K562 (cell line): ENCODE measurements around the gene GPSM3. TPM values are rescaled to one million over a fixed set of nuclear protein-coding genes. Genes with fewer than 3 reads are reported as not detected.
A peak's percentile ranks its signal among the peaks of the same experiment; 100 is the strongest.

Experiments used
- EHMT2 ChIP-seq: fragments of 450-650 bp; IDR thresholded peaks from 2 replicates; pipeline ENCODE4 v1.6.1; 2018; ENCODE audit warnings: antibody characterized with exemption
- NONO ChIP-seq, 2 experiments: fragments of 200-400 bp in 1 of 2; fragments of 450-650 bp in 1 of 2; formaldehyde crosslinking in 1 of 2; IDR thresholded peaks; 2 replicates each; pipeline ENCODE4 v1.6.1; 2017; ENCODE audit warnings: low read depth in 2 of 2, mild to moderate bottlenecking in 2 of 2, moderate library complexity in 2 of 2, low read length in 1 of 2
- RCOR1 ChIP-seq, 2 experiments: IDR thresholded peaks; 2 replicates each; pipeline ENCODE4 v1.6.1; 2012; ENCODE audit warnings: low read depth in 2 of 2, low read length in 2 of 2, borderline replicate concordance in 1 of 2, improper control_type of control experiment in 1 of 2
- ZNF24 ChIP-seq: fragments of 450-650 bp; IDR thresholded peaks from 2 replicates; pipeline ENCODE4 v1.6.1; 2016
- polyA plus RNA-seq, 8 experiments: library from polyadenylated mRNA; depleted of rRNA in 4 of 8; stranded (reverse) in 5 of 8; unstranded in 3 of 8; fragments of >200 nt; fragmentation: Nextera tagmentation in 2 of 8; fragmentation: Illumina TruSeq in 1 of 8; extraction: Ambion mirVana in 2 of 8; extraction: Trizol in 1 of 8; gene quantifications; 2 replicates each; pipeline versions ENCODE4 v1.2.1 to v1.2.3, GENCODE V29; 2011 to 2014; ENCODE audit warnings: inconsistent platforms in 1 of 8, missing spikeins in 1 of 8
- total RNA-seq, 7 experiments: library from RNA; depleted of rRNA in 6 of 7; stranded (reverse); fragments of >200 nt in 6 of 7; fragmentation: Illumina TruSeq in 2 of 7; extraction: Trizol in 2 of 7; gene quantifications; 2 replicates each; pipeline versions ENCODE4 v1.2.1 to v1.2.3, GENCODE V29; 2011 to 2021; ENCODE audit warnings: low replicate concordance in 1 of 7
- TF ChIP-seq, protein P1 (sequence below), 2 experiments: fragments of 450-650 bp in 1 of 2; sonication (generic) in 1 of 2; formaldehyde crosslinking in 1 of 2; IDR thresholded peaks; 2 replicates each; pipeline versions ENCODE4 v1.7.1 to v1.9.0; 2016 to 2022; ENCODE audit warnings: inconsistent platforms in 1 of 2, mild to moderate bottlenecking in 1 of 2, missing genetic modification reagents in 1 of 2
- TF ChIP-seq, protein P2 (sequence below): sonication (generic); IDR thresholded peaks from 2 replicates; pipeline ENCODE4 v1.6.1; 2016
- TF ChIP-seq, protein P3 (sequence below): fragments of 250-450 bp; sonication (Bioruptor Pico); IDR thresholded peaks from 2 replicates; pipeline ENCODE4 v1.5.0; 2020; ENCODE audit warnings: mild to moderate bottlenecking
- TF ChIP-seq, protein P4 (sequence below): fragments of 450-650 bp; IDR thresholded peaks from 2 replicates; pipeline ENCODE4 v1.6.1; 2016; ENCODE audit warnings: borderline replicate concordance
- TF ChIP-seq, protein P5 (sequence below): sonication (generic); formaldehyde crosslinking; IDR thresholded peaks from 2 replicates; pipeline ENCODE4 v1.8.1; 2023; ENCODE audit warnings: mild to moderate bottlenecking, missing genetic modification reagents

The GPSM3 gene
- total and polyA plus RNA-seq, 9 of the 15 experiments (the other 6 are each of a cell fraction or from before 2014, with no cell fraction given): 5.3 to 42.6 (median 24.4) TPM

DNA sequence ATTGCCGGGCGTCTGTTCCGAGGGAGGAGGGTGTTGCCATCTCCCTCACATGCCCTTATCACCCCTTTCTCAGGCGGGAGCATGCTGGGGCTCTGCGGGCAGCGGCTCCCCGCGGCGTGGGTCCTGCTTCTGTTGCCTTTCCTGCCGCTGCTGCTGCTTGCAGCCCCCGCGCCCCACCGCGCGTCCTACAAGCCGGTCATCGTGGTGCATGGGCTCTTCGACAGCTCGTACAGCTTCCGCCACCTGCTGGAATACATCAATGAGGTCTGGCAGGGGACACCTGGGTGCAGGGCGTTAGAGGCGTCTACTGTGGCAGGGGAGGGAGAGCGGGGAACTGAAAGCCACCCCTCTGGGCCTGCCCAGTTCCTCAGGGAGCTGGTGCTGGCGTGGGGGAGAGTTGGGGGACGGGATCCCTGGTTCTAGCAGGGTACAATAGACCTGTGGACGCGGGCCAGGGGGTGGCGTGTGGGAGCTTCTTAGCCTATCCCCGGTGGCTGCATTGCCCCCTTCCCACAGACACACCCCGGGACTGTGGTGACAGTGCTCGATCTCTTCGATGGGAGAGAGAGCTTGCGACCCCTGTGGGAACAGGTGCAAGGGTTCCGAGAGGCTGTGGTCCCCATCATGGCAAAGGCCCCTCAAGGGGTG lies 37.8 kb downstream of the GPSM3 start (continued):
- TF ChIP-seq, protein P1, sequence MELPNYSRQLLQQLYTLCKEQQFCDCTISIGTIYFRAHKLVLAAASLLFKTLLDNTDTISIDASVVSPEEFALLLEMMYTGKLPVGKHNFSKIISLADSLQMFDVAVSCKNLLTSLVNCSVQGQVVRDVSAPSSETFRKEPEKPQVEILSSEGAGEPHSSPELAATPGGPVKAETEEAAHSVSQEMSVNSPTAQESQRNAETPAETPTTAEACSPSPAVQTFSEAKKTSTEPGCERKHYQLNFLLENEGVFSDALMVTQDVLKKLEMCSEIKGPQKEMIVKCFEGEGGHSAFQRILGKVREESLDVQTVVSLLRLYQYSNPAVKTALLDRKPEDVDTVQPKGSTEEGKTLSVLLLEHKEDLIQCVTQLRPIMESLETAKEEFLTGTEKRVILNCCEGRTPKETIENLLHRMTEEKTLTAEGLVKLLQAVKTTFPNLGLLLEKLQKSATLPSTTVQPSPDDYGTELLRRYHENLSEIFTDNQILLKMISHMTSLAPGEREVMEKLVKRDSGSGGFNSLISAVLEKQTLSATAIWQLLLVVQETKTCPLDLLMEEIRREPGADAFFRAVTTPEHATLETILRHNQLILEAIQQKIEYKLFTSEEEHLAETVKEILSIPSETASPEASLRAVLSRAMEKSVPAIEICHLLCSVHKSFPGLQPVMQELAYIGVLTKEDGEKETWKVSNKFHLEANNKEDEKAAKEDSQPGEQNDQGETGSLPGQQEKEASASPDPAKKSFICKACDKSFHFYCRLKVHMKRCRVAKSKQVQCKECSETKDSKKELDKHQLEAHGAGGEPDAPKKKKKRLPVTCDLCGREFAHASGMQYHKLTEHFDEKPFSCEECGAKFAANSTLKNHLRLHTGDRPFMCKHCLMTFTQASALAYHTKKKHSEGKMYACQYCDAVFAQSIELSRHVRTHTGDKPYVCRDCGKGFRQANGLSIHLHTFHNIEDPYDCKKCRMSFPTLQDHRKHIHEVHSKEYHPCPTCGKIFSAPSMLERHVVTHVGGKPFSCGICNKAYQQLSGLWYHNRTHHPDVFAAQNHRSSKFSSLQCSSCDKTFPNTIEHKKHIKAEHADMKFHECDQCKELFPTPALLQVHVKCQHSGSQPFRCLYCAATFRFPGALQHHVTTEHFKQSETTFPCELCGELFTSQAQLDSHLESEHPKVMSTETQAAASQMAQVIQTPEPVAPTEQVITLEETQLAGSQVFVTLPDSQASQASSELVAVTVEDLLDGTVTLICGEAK (IDR thresholded peaks at IDR 0.05): no peak
- TF ChIP-seq, protein P1 (CRISPR knock-in tag; IDR thresholded peaks at IDR 0.05): no peak
- TF ChIP-seq NONO (IDR thresholded peaks at IDR 0.05; ENCODE audit: low read depth in 2 of 2, low read length in 1 of 2) (peak in 1 of 2 experiments; percentile 89; a peak in 2 of 4 replicates), ZNF24 (no peak), EHMT2 (no peak), RCOR1 (IDR thresholded peaks at IDR 0.05; ENCODE audit: borderline replicate concordance in 1 of 2, low read depth in 2 of 2, low read length in 2 of 2) (peak in 1 of 2 experiments; percentile 51; a peak in 1 of 4 replicates)
- TF ChIP-seq, protein P2, sequence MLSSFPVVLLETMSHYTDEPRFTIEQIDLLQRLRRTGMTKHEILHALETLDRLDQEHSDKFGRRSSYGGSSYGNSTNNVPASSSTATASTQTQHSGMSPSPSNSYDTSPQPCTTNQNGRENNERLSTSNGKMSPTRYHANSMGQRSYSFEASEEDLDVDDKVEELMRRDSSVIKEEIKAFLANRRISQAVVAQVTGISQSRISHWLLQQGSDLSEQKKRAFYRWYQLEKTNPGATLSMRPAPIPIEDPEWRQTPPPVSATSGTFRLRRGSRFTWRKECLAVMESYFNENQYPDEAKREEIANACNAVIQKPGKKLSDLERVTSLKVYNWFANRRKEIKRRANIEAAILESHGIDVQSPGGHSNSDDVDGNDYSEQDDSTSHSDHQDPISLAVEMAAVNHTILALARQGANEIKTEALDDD: no peak
- TF ChIP-seq, protein P3, sequence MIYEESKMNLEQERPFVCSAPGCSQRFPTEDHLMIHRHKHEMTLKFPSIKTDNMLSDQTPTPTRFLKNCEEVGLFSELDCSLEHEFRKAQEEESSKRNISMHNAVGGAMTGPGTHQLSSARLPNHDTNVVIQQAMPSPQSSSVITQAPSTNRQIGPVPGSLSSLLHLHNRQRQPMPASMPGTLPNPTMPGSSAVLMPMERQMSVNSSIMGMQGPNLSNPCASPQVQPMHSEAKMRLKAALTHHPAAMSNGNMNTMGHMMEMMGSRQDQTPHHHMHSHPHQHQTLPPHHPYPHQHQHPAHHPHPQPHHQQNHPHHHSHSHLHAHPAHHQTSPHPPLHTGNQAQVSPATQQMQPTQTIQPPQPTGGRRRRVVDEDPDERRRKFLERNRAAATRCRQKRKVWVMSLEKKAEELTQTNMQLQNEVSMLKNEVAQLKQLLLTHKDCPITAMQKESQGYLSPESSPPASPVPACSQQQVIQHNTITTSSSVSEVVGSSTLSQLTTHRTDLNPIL (CRISPR knock-in tag): no peak
- TF ChIP-seq, protein P4, sequence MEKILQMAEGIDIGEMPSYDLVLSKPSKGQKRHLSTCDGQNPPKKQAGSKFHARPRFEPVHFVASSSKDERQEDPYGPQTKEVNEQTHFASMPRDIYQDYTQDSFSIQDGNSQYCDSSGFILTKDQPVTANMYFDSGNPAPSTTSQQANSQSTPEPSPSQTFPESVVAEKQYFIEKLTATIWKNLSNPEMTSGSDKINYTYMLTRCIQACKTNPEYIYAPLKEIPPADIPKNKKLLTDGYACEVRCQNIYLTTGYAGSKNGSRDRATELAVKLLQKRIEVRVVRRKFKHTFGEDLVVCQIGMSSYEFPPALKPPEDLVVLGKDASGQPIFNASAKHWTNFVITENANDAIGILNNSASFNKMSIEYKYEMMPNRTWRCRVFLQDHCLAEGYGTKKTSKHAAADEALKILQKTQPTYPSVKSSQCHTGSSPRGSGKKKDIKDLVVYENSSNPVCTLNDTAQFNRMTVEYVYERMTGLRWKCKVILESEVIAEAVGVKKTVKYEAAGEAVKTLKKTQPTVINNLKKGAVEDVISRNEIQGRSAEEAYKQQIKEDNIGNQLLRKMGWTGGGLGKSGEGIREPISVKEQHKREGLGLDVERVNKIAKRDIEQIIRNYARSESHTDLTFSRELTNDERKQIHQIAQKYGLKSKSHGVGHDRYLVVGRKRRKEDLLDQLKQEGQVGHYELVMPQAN: peak; percentile 96
- TF ChIP-seq, protein P5, sequence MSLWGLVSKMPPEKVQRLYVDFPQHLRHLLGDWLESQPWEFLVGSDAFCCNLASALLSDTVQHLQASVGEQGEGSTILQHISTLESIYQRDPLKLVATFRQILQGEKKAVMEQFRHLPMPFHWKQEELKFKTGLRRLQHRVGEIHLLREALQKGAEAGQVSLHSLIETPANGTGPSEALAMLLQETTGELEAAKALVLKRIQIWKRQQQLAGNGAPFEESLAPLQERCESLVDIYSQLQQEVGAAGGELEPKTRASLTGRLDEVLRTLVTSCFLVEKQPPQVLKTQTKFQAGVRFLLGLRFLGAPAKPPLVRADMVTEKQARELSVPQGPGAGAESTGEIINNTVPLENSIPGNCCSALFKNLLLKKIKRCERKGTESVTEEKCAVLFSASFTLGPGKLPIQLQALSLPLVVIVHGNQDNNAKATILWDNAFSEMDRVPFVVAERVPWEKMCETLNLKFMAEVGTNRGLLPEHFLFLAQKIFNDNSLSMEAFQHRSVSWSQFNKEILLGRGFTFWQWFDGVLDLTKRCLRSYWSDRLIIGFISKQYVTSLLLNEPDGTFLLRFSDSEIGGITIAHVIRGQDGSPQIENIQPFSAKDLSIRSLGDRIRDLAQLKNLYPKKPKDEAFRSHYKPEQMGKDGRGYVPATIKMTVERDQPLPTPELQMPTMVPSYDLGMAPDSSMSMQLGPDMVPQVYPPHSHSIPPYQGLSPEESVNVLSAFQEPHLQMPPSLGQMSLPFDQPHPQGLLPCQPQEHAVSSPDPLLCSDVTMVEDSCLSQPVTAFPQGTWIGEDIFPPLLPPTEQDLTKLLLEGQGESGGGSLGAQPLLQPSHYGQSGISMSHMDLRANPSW (CRISPR knock-in tag): no peak
